GM12801 (cell line): ENCODE measurements around the gene POLR2M.

Experiments
- CTCF ChIP-seq: IDR thresholded peaks from one replicate; pipeline ENCODE4 v1.5.1; 2011; ENCODE audit warnings: control low read depth; ENCODE audit not compliant: insufficient read length; ENCODE audit errors: extremely low read depth

Gene POLR2M

GRCh38 chr15:57705746-57706404, 639 bp upstream of the POLR2M start:
- no peak for TF ChIP-seq CTCF

GRCh38 chr15:57708047-57708446, 1.5 kb downstream of the POLR2M start:
- TF ChIP-seq CTCF = no peak

GRCh38 chr15:57718309-57718708, 11.8 kb downstream of the POLR2M start:
- no peak for TF ChIP-seq CTCF

- TF ChIP-seq CTCF = no peak
These were observed 14.4 kb downstream of the POLR2M start for GRCh38 chr15:57720867-57721266.

GRCh38 chr15:57726411-57726810, 19.9 kb downstream of the POLR2M start:
- no peak for TF ChIP-seq CTCF

GRCh38 chr15:57727031-57727430, 20.5 kb downstream of the POLR2M start:
- TF ChIP-seq CTCF = no peak

- TF ChIP-seq CTCF = no peak
These were observed 21.9 kb downstream of the POLR2M start for GRCh38 chr15:57728436-57728835.
